ENCODE results near the gene COL4A6. TPM values are rescaled to one million over a fixed set of nuclear protein-coding genes. Genes with fewer than 3 reads are reported as not detected.

Gene COL4A6
- total RNA-seq, 1 donor from 2014 or later = 4.1 TPM

- DNase-seq (ENCODE audit: low spot score) = no peak
- H3K4me1 Mint-ChIP-seq (ENCODE audit: low read depth) = peaks cover 1% of the 10 kb centered on the region
Observed at GRCh38 chrX:108162265-108162664, 276.0 kb downstream of the COL4A6 start.

GRCh38 chrX:108160309-108160708 lies 277.9 kb downstream of the COL4A6 start:
- DNase-seq (ENCODE audit: low spot score) = no peak
- H3K36me3 Mint-ChIP-seq (ENCODE audit: low read depth) = peaks cover 4% of the 10 kb centered on the region

More at GRCh38 chrX:108162265-108162664, 276.0 kb downstream of the COL4A6 start:
- Mint-ChIP-seq H3K27ac (ENCODE audit: unreplicated experiment) (no peak overlapping the region), H3K36me3 (ENCODE audit: low read depth) (peaks cover 1% of the 10 kb centered on the region), H3K27me3 (ENCODE audit: low read depth) (no peaks in the 10 kb centered on the region), H3K9me3 (ENCODE audit: low read depth) (peaks cover 4% of the 10 kb centered on the region), H3K4me3 (ENCODE audit: unreplicated experiment) (no peak overlapping the region)
- no peak for TF ChIP-seq CTCF (IDR thresholded peaks at IDR 0.05)

DNA sequence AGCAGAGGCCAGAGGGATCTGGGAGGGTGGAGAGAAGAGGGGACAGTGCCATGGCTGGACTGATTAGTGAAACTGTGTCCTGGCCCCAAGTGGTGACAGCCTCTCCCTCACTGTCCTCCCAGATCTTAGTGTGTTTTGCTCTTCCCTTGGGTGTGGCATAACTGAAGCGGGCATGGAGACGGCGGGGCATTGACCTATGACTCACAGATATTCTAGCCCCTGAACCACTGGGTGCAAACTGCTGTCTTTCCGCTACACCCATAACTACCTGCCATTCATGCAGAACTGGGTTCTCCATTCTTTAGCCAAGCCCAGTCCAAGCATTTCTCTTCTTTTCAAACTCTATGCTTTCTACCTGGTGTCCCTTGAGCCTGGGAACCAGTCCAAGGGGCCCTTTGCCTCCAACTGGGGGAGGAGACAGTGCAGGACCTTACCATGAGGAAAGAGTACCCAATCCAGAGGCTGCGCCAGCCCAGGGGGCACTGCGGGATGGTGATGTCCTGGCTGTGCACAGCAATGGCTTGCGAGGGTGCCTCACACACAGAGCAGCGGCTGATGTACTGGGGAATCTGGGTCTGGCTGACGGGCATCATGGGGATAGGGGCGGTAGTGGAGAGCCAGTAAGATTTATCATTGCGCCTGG lies 279.1 kb downstream of the COL4A6 start:
- TF ChIP-seq CTCF (IDR thresholded peaks at IDR 0.05) = no peak
- Mint-ChIP-seq H3K36me3 (ENCODE audit: low read depth) (peaks cover 8% of the 10 kb centered on the region), H3K27me3 (ENCODE audit: low read depth) (no peaks in the 10 kb centered on the region), H3K4me1 (ENCODE audit: low read depth) (no peaks in the 10 kb centered on the region), H3K27ac (ENCODE audit: unreplicated experiment) (no peak overlapping the region), H3K4me3 (ENCODE audit: unreplicated experiment) (no peak overlapping the region), H3K9me3 (ENCODE audit: low read depth) (peaks cover 4% of the 10 kb centered on the region)
- no peak for DNase-seq (ENCODE audit: low spot score)

More at GRCh38 chrX:108160309-108160708, 277.9 kb downstream of the COL4A6 start:
- H3K4me3 Mint-ChIP-seq (ENCODE audit: unreplicated experiment) = no peak overlapping the region
- H3K4me1 Mint-ChIP-seq (ENCODE audit: low read depth) = no peaks in the 10 kb centered on the region
- H3K27me3 Mint-ChIP-seq (ENCODE audit: low read depth) = no peaks in the 10 kb centered on the region
- peaks cover 4% of the 10 kb centered on the region for H3K9me3 Mint-ChIP-seq (ENCODE audit: low read depth)
- no peak for TF ChIP-seq CTCF (IDR thresholded peaks at IDR 0.05)
- H3K27ac Mint-ChIP-seq (ENCODE audit: unreplicated experiment) = no peak overlapping the region

DNA sequence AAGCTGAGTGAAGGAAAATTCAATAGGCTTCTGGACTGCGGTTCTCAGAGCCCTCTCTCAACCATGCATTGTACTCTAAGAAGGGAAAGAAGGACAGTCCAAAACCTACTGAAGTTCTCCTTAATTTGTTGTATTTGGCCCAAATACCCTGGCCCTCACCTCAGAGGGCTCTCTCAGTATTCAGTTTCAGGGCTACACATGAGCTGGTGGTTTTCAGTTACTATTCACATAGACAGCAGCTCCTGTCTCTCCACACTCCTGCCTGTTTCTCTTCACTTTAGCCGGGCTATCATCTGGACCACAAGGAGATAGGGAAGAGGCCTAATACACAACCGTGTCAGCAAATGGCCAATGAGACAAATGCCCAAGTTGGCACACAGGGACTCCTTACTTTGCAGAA lies 280.6 kb downstream of the COL4A6 start:
- Mint-ChIP-seq H3K4me3 (ENCODE audit: unreplicated experiment) (no peak overlapping the region), H3K36me3 (ENCODE audit: low read depth) (peaks cover 17% of the 10 kb centered on the region), H3K9me3 (ENCODE audit: low read depth) (no peaks in the 10 kb centered on the region), H3K27ac (ENCODE audit: unreplicated experiment) (no peak overlapping the region), H3K27me3 (ENCODE audit: low read depth) (no peaks in the 10 kb centered on the region), H3K4me1 (ENCODE audit: low read depth) (no peaks in the 10 kb centered on the region)
- no peak for DNase-seq (ENCODE audit: low spot score)
- TF ChIP-seq CTCF (IDR thresholded peaks at IDR 0.05) = no peak

DNA sequence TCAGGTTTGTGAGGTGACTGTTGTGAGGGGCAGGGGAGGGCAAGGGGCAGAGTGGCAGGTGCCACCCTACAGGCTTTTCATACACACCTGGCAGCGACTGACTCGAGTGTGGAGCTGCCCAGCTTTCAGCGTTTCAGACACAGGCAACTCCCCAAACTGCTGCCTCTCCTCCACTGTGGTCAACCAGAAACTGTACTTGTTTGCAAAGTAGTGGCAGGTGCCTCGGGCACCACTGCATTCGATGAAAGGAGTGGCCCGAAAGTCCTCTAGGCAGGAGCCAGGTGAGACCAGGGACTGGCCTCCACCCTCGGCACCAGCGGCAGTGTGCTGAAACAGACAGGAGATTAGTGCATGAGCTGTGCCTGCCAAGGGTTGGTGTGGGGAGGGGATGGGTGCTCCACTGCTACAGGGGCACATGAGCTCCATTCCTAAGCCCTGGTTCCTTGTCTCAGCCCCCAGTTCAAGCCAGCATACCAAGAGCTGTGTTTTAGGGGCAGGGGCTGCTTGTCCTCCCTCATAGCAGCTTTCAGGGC lies 281.2 kb downstream of the COL4A6 start:
- Mint-ChIP-seq H3K36me3 (ENCODE audit: low read depth) (peaks cover 17% of the 10 kb centered on the region), H3K27ac (ENCODE audit: unreplicated experiment) (no peak overlapping the region), H3K9me3 (ENCODE audit: low read depth) (no peaks in the 10 kb centered on the region), H3K27me3 (ENCODE audit: low read depth) (no peaks in the 10 kb centered on the region), H3K4me1 (ENCODE audit: low read depth) (no peaks in the 10 kb centered on the region), H3K4me3 (ENCODE audit: unreplicated experiment) (no peak overlapping the region)
- no peak for DNase-seq (ENCODE audit: low spot score)
- no peak for TF ChIP-seq CTCF (IDR thresholded peaks at IDR 0.05)
